GM21717 (cell line): ENCODE data around the gene RIPK4.

Experiments used
- ATAC-seq: cut with Tn5 transposase; IDR thresholded peaks from one replicate; pipeline ENCODE4 v1.9.1; 2021; ENCODE audit warnings: mild to moderate bottlenecking, moderate library complexity; ENCODE audit not compliant: unreplicated experiment

RIPK4 gene

GRCh38 chr21:41766883-41767605 lies at the start of gene RIPK4:
Gene RIPK4 (minus strand): TSS chr21:41767052. CDS start chr21:41767041, 11 bp downstream.
- no peak for ATAC-seq

- ATAC-seq: peak; percentile 11
Measured at GRCh38 chr21:41815652-41816582, 49.1 kb upstream of the RIPK4 start.

- ATAC-seq: no peak
Measured at GRCh38 chr21:41813226-41813625, 46.4 kb upstream of the RIPK4 start.

- no peak for ATAC-seq
Measured at GRCh38 chr21:41812679-41813078, 45.8 kb upstream of the RIPK4 start.

GRCh38 chr21:41810597-41810932 lies 43.7 kb upstream of the RIPK4 start:
- no peak for ATAC-seq

GRCh38 chr21:41809891-41810596 lies 43.2 kb upstream of the RIPK4 start:
- ATAC-seq: no peak

GRCh38 chr21:41808846-41809245 lies 42.0 kb upstream of the RIPK4 start:
- no peak for ATAC-seq

GRCh38 chr21:41808094-41808493 lies 41.2 kb upstream of the RIPK4 start:
- no peak for ATAC-seq

GRCh38 chr21:41806773-41807172 lies 39.9 kb upstream of the RIPK4 start:
- no peak for ATAC-seq

- ATAC-seq: no peak
Measured at GRCh38 chr21:41805643-41806042, 38.8 kb upstream of the RIPK4 start.

GRCh38 chr21:41805038-41805437 lies 38.2 kb upstream of the RIPK4 start:
- ATAC-seq: no peak

- no peak for ATAC-seq
Measured at GRCh38 chr21:41804381-41804780, 37.5 kb upstream of the RIPK4 start.

- no peak for ATAC-seq
Measured at GRCh38 chr21:41803316-41803715, 36.5 kb upstream of the RIPK4 start.

GRCh38 chr21:41802684-41803083 lies 35.8 kb upstream of the RIPK4 start:
- no peak for ATAC-seq

GRCh38 chr21:41802198-41802584 lies 35.3 kb upstream of the RIPK4 start:
- no peak for ATAC-seq

GRCh38 chr21:41801321-41802197 lies 34.7 kb upstream of the RIPK4 start:
- ATAC-seq: no peak

- ATAC-seq: no peak
Measured at GRCh38 chr21:41800425-41801320, 33.8 kb upstream of the RIPK4 start.

- ATAC-seq: no peak
Measured at GRCh38 chr21:41799763-41800162, 32.9 kb upstream of the RIPK4 start.

- no peak for ATAC-seq
Measured at GRCh38 chr21:41798326-41798725, 31.5 kb upstream of the RIPK4 start.
